Measurements from ENCODE around the gene SMYD1. TPM values are rescaled to one million over a fixed set of nuclear protein-coding genes. Genes with fewer than 3 reads are reported as not detected.

Gene SMYD1
- polyA plus RNA-seq, 4 donors: 0.34 to 1.6 (median 0.84) TPM; not detected in 1

GRCh38 chr2:88051792-88052191 is 15.8 kb upstream of the SMYD1 start:
- Histone ChIP-seq H3K27ac (ENCODE audit: low read depth in 1 of 3, low read length in 2 of 3) (no peak overlapping the region), H3K36me3 (ENCODE audit: control insufficient read depth in 3 of 3, insufficient read depth in 2 of 3, low read depth in 1 of 3, low read length in 3 of 3) (peaks cover 0 to 2% (median 0%) of the 10 kb centered on the region in 3 donors), H3K27me3 (ENCODE audit: control insufficient read depth in 3 of 3, insufficient read depth in 3 of 3, low read length in 3 of 3) (no peaks in the 10 kb centered on the region), H3K4me1 (ENCODE audit: control insufficient read depth in 3 of 3, insufficient read depth in 2 of 3, low read depth in 1 of 3, low read length in 2 of 3) (peaks cover 7 to 19% (median 19%) of the 10 kb centered on the region in 3 donors), H3K9me3 (ENCODE audit: control insufficient read depth in 2 of 2, insufficient read depth in 1 of 2, low read depth in 1 of 2, low read length in 1 of 2) (no peaks in the 10 kb centered on the region), H3K4me3 (ENCODE audit: low read depth in 1 of 3, low read length in 3 of 3) (no peak overlapping the region)
- no peak for DNase-seq
- no peak for FAIRE-seq
- whole genome bisulfite sequencing, 3 donors: 72 to 88% (median 85%) methylated on average over 2 of the region's 2 CpGs

- Histone ChIP-seq H3K36me3 (ENCODE audit: control insufficient read depth in 3 of 3, insufficient read depth in 2 of 3, low read depth in 1 of 3, low read length in 3 of 3) (no peaks in the 10 kb centered on the region), H3K4me3 (ENCODE audit: low read depth in 1 of 3, low read length in 3 of 3) (no peak overlapping the region), H3K27ac (ENCODE audit: low read depth in 1 of 3, low read length in 2 of 3) (no peak overlapping the region), H3K27me3 (ENCODE audit: control insufficient read depth in 3 of 3, insufficient read depth in 3 of 3, low read length in 3 of 3) (no peaks in the 10 kb centered on the region), H3K4me1 (ENCODE audit: control insufficient read depth in 3 of 3, insufficient read depth in 2 of 3, low read depth in 1 of 3, low read length in 2 of 3) (peaks cover 10 to 22% (median 19%) of the 10 kb centered on the region in 3 donors), H3K9me3 (ENCODE audit: control insufficient read depth in 2 of 2, insufficient read depth in 1 of 2, low read depth in 1 of 2, low read length in 1 of 2) (no peaks in the 10 kb centered on the region)
- FAIRE-seq: no peak
- 15 to 51% (median 34%) methylated on average over 1 of the region's 1 CpG for WGBS, 3 donors
- no peak for DNase-seq
These were observed 14.3 kb upstream of the SMYD1 start for GRCh38 chr2:88053296-88053695.

- H3K27me3 ChIP-seq (ENCODE audit: control insufficient read depth in 3 of 3, insufficient read depth in 3 of 3, low read length in 3 of 3): no peaks in the 10 kb centered on the region
- H3K9me3 ChIP-seq (ENCODE audit: control insufficient read depth in 2 of 2, insufficient read depth in 1 of 2, low read depth in 1 of 2, low read length in 1 of 2): no peaks in the 10 kb centered on the region
- peak overlapping the region; percentile 96 to 99 (median 98) for H3K27ac ChIP-seq (ENCODE audit: low read depth in 1 of 3, low read length in 2 of 3)
- no peak for FAIRE-seq
- H3K4me3 ChIP-seq (ENCODE audit: low read depth in 1 of 3, low read length in 3 of 3): peak overlapping the region; percentile 91 to 95 (median 93)
- no peaks in the 10 kb centered on the region for H3K36me3 ChIP-seq (ENCODE audit: control insufficient read depth in 3 of 3, insufficient read depth in 2 of 3, low read depth in 1 of 3, low read length in 3 of 3)
- peak; percentile 52 to 54 for DNase-seq
- peaks cover 10 to 22% (median 19%) of the 10 kb centered on the region in 3 donors for H3K4me1 ChIP-seq (ENCODE audit: control insufficient read depth in 3 of 3, insufficient read depth in 2 of 3, low read depth in 1 of 3, low read length in 2 of 3)
- WGBS, 3 donors: 21 to 46% (median 34%) methylated on average over 10 of the region's 10 CpGs
These were observed 13.5 kb upstream of the SMYD1 start for GRCh38 chr2:88053934-88054781.

GRCh38 chr2:88054782-88055370 is 12.7 kb upstream of the SMYD1 start:
- 6 to 20% (median 15%) methylated on average over 25 of the region's 25 CpGs for WGBS, 3 donors
- H3K9me3 ChIP-seq (ENCODE audit: control insufficient read depth in 2 of 2, insufficient read depth in 1 of 2, low read depth in 1 of 2, low read length in 1 of 2): no peaks in the 10 kb centered on the region
- DNase-seq (peak in 1 of 2 donors; percentile 31), FAIRE-seq (no peak)
- H3K27ac ChIP-seq (ENCODE audit: low read depth in 1 of 3, low read length in 2 of 3): peak overlapping the region; percentile 96 to 99 (median 98)
- H3K36me3 ChIP-seq (ENCODE audit: control insufficient read depth in 3 of 3, insufficient read depth in 2 of 3, low read depth in 1 of 3, low read length in 3 of 3): no peaks in the 10 kb centered on the region
- H3K4me1 ChIP-seq (ENCODE audit: control insufficient read depth in 3 of 3, insufficient read depth in 2 of 3, low read depth in 1 of 3, low read length in 2 of 3): peaks cover 10 to 22% (median 19%) of the 10 kb centered on the region in 3 donors
- H3K27me3 ChIP-seq (ENCODE audit: control insufficient read depth in 3 of 3, insufficient read depth in 3 of 3, low read length in 3 of 3): no peaks in the 10 kb centered on the region
- H3K4me3 ChIP-seq (ENCODE audit: low read depth in 1 of 3, low read length in 3 of 3): peak overlapping the region; percentile 91 to 95 (median 93)

GRCh38 chr2:88055371-88056128 is 12.1 kb upstream of the SMYD1 start, which contains the start of gene KRCC1:
Gene KRCC1, minus strand, starts transcription at chr2:88055783. Its CDS starts 27,220 bp downstream, at chr2:88028563.
- peaks cover 10 to 22% (median 19%) of the 10 kb centered on the region in 3 donors for H3K4me1 ChIP-seq (ENCODE audit: control insufficient read depth in 3 of 3, insufficient read depth in 2 of 3, low read depth in 1 of 3, low read length in 2 of 3)
- FAIRE-seq: no peak

GRCh38 chr2:88057437-88057844 is 10.2 kb upstream of the SMYD1 start:
- FAIRE-seq (no peak), DNase-seq (peak in 1 of 2 donors; percentile 12)
- peaks cover 8 to 19% (median 16%) of the 10 kb centered on the region in 3 donors for H3K4me1 ChIP-seq (ENCODE audit: control insufficient read depth in 3 of 3, insufficient read depth in 2 of 3, low read depth in 1 of 3, low read length in 2 of 3)
- WGBS, 3 donors: 60 to 72% (median 63%) methylated on average over 4 of the region's 4 CpGs
- no peak overlapping the region for H3K27ac ChIP-seq (ENCODE audit: low read depth in 1 of 3, low read length in 2 of 3)
- no peaks in the 10 kb centered on the region for H3K27me3 ChIP-seq (ENCODE audit: control insufficient read depth in 3 of 3, insufficient read depth in 3 of 3, low read length in 3 of 3)
- no peaks in the 10 kb centered on the region for H3K36me3 ChIP-seq (ENCODE audit: control insufficient read depth in 3 of 3, insufficient read depth in 2 of 3, low read depth in 1 of 3, low read length in 3 of 3)
- H3K9me3 ChIP-seq (ENCODE audit: control insufficient read depth in 2 of 2, insufficient read depth in 1 of 2, low read depth in 1 of 2, low read length in 1 of 2): no peaks in the 10 kb centered on the region
- H3K4me3 ChIP-seq (ENCODE audit: low read depth in 1 of 3, low read length in 3 of 3): no peak overlapping the region

More at GRCh38 chr2:88055371-88056128, 12.1 kb upstream of the SMYD1 start, which contains the start of gene KRCC1:
- H3K27me3 ChIP-seq (ENCODE audit: control insufficient read depth in 3 of 3, insufficient read depth in 3 of 3, low read length in 3 of 3): no peaks in the 10 kb centered on the region
- H3K4me3 ChIP-seq (ENCODE audit: low read depth in 1 of 3, low read length in 3 of 3): peak within 1 kb of the TSS; percentile 91 to 95 (median 93)
- 0% methylated on average over 53 to 77 of the region's 77 CpGs for WGBS, 3 donors
- H3K27ac ChIP-seq (ENCODE audit: low read depth in 1 of 3, low read length in 2 of 3): peak within 1 kb of the TSS; percentile 96 to 99 (median 98)
- no peaks in the 10 kb centered on the region for H3K9me3 ChIP-seq (ENCODE audit: control insufficient read depth in 2 of 2, insufficient read depth in 1 of 2, low read depth in 1 of 2, low read length in 1 of 2)
- H3K36me3 ChIP-seq (ENCODE audit: control insufficient read depth in 3 of 3, insufficient read depth in 2 of 3, low read depth in 1 of 3, low read length in 3 of 3): no peaks in the 10 kb centered on the region
- DNase-seq: peak; percentile 95 to 98

GRCh38 chr2:88058191-88058590 is 9.4 kb upstream of the SMYD1 start:
- H3K9me3 ChIP-seq (ENCODE audit: control insufficient read depth in 2 of 2, insufficient read depth in 1 of 2, low read depth in 1 of 2, low read length in 1 of 2): no peaks in the 10 kb centered on the region
- H3K4me3 ChIP-seq (ENCODE audit: low read depth in 1 of 3, low read length in 3 of 3): no peak overlapping the region
- peaks cover 8 to 16% (median 15%) of the 10 kb centered on the region in 3 donors for H3K4me1 ChIP-seq (ENCODE audit: control insufficient read depth in 3 of 3, insufficient read depth in 2 of 3, low read depth in 1 of 3, low read length in 2 of 3)
- WGBS, 3 donors: 81 to 95% (median 93%) methylated on average over 5 of the region's 5 CpGs
- no peaks in the 10 kb centered on the region for H3K27me3 ChIP-seq (ENCODE audit: control insufficient read depth in 3 of 3, insufficient read depth in 3 of 3, low read length in 3 of 3)
- no peak for FAIRE-seq
- DNase-seq: no peak
- H3K36me3 ChIP-seq (ENCODE audit: control insufficient read depth in 3 of 3, insufficient read depth in 2 of 3, low read depth in 1 of 3, low read length in 3 of 3): no peaks in the 10 kb centered on the region
- no peak overlapping the region for H3K27ac ChIP-seq (ENCODE audit: low read depth in 1 of 3, low read length in 2 of 3)

All from small intestine (tissue), 7 donors.